Measurements from ENCODE around the gene RHEX.

- TF ChIP-seq CTCF (IDR thresholded peaks at IDR 0.05; ENCODE audit: low read length) (no peak), EZH2 (optimal IDR thresholded peaks at IDR 0.05; ENCODE audit: low read depth, low read length) (no peak), EZH2phosphoT487 (IDR thresholded peaks at IDR 0.05; ENCODE audit: low read length) (no peak)
Observed at GRCh38 chr1:206005778-206006180, 47.2 kb upstream of the RHEX start.
